ENCODE data around the gene FYCO1.

GRCh38 chr3:45988804-45989203 lies 6.8 kb downstream of the FYCO1 start:
- TF ChIP-seq CTCF (IDR thresholded peaks at IDR 0.05) (no peak), POLR2A (IDR thresholded peaks at IDR 0.05) (no peak)

Data from thyroid gland (tissue), 4 donors.